A673 (cell line): Measurements from ENCODE around the gene SMAP2.

Experiments used
- CTCF ChIP-seq: fragments of 300-800, 200-600 bp; sonication (generic); conservative IDR thresholded peaks from 2 replicates; pipeline ENCODE4 v1.5.1; 2017; ENCODE audit warnings: low read depth, mild to moderate bottlenecking, antibody characterized with exemption, low read length, moderate library complexity, mixed read lengths
- EZH2 ChIP-seq: fragments of 200-600 bp; sonication (generic); IDR thresholded peaks from 2 replicates; pipeline ENCODE4 v1.6.1; 2017; ENCODE audit warnings: borderline replicate concordance, low read depth, mild to moderate bottlenecking, mixed read lengths, antibody characterized with exemption, low read length; ENCODE audit not compliant: poor library complexity, severe bottlenecking

- TF ChIP-seq CTCF (no peak), EZH2 (no peak)
Measured at GRCh38 chr1:40451238-40451585, 77.7 kb downstream of the SMAP2 start.
